GM10847 (cell line): Measurements from ENCODE around the gene SLIT1.

Experiments used
- POLR2A ChIP-seq: IDR thresholded peaks from 2 replicates; pipeline ENCODE4 v1.6.1; 2011; ENCODE audit not compliant: insufficient read length; ENCODE audit errors: extremely low read depth

The SLIT1 gene

GRCh38 chr10:97139651-97140048 lies 46.1 kb downstream of the SLIT1 start:
- no peak for TF ChIP-seq POLR2A

DNA sequence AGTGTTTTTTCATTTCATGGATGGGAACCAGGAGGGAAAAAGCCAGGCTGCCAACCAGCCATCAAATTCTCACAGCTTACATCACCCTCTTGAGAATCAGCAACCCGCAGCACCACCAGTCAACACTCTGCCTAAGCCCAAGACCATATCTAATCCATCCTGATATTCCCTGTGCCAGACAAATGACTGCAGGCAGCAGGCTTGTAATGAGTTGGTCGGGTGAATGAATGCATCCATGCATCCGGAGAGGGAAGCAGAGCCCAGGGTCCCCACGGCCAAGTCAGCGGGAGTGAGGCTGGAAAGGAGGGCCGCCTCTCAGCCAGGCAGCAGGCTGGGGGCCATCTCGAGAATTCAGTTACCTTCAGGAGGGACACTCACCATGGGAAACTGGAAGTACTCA lies 46.9 kb downstream of the SLIT1 start:
- no peak for TF ChIP-seq POLR2A

- TF ChIP-seq POLR2A: no peak
These were observed 47.6 kb downstream of the SLIT1 start for GRCh38 chr10:97138174-97138573.

- TF ChIP-seq POLR2A: no peak
These were observed 49.0 kb downstream of the SLIT1 start for GRCh38 chr10:97136756-97137155.

- TF ChIP-seq POLR2A: no peak
These were observed 50.3 kb downstream of the SLIT1 start for GRCh38 chr10:97135464-97135863.

- TF ChIP-seq POLR2A: no peak
These were observed 50.8 kb downstream of the SLIT1 start for GRCh38 chr10:97134983-97135382.

- no peak for TF ChIP-seq POLR2A
These were observed 51.6 kb downstream of the SLIT1 start for GRCh38 chr10:97134110-97134509.

GRCh38 chr10:97132273-97132672 lies 53.5 kb downstream of the SLIT1 start:
- no peak for TF ChIP-seq POLR2A

- no peak for TF ChIP-seq POLR2A
These were observed 54.1 kb downstream of the SLIT1 start for GRCh38 chr10:97131666-97132065.

DNA sequence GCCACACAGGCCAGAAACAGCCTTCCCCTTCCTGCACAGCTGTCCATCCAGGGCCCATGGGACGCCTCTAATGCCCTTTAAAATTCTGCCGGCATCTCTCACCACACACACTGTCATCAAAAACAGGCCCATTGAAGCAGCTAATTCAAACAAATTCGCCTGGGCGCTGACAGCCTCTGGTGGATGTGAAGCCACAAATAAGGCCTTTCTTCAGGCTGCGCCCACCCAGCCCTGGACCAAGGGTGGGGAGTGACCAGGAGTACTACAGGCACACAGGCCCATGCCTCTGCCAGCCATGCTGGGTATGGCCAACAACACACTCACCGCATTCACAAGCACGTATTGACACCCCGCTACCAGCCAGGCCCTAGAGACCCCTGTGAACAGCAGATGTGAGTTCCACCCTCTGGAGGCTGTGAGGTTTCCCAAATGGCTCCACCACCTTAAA lies 54.6 kb downstream of the SLIT1 start:
- TF ChIP-seq POLR2A: no peak

GRCh38 chr10:97129666-97130065 lies 56.1 kb downstream of the SLIT1 start:
- no peak for TF ChIP-seq POLR2A

GRCh38 chr10:97128516-97129154 lies 57.1 kb downstream of the SLIT1 start:
- no peak for TF ChIP-seq POLR2A

DNA sequence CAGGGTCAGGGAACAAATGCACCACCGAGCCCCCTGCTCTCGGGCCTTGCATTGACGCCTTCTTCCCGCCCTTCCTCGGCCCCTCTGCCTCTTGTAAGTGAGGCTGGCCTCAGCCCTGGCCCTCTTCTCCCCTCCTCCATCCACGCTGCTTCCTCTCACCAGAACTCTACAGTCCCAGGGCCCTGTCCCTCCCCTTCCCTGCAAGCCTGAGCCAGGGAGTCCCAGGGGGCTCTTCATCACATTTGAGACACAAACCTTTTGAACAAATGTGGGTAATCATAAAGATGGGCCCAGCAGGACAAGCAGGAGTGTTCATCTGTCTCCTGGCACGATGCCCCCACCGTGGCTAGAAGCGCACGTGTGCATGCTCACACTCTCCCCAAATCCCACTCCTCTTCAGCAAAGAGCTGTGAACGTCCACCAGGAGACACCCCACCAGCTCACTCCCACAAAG lies 57.7 kb downstream of the SLIT1 start:
- no peak for TF ChIP-seq POLR2A

DNA sequence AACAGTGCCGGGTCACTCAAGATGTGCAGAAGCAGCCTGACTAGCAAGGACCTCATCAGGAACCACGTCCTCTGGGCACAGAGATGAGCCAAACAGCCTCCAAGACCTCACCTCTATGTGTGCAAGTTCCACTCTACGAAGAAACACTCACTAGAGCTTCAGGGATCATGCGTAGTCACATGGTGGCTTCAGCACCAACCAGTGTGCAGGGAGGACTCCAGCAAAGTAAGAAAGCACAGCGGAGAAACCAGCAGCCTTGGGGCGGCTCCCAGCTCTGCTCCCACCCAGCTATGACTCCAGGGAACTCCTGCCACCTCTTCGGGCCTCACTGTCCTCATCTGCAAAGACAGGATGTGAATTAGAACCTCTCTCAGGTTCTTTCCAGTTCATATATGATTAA lies 58.2 kb downstream of the SLIT1 start:
- no peak for TF ChIP-seq POLR2A

DNA sequence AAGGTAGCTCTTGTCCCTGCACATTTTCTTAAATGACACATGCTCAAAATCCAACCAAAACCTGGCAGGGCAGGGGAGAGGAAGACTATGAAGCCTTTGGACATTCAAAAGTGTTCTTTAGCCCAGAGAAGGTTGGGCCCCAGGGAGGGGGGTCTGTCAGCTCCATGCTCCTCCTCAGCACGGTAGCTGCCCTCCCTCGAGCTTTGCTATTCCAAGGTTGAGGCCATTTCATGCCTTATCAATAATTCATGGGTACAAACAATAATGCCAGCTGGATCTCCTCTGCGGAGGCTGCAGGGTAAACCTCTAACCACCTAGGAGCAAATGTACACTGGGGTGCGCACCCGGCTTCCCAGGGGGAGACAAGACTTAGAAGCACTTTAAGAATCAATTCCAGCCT lies 61.5 kb downstream of the SLIT1 start:
- no peak for TF ChIP-seq POLR2A

GRCh38 chr10:97123765-97124164 lies 62.0 kb downstream of the SLIT1 start:
- TF ChIP-seq POLR2A: no peak

DNA sequence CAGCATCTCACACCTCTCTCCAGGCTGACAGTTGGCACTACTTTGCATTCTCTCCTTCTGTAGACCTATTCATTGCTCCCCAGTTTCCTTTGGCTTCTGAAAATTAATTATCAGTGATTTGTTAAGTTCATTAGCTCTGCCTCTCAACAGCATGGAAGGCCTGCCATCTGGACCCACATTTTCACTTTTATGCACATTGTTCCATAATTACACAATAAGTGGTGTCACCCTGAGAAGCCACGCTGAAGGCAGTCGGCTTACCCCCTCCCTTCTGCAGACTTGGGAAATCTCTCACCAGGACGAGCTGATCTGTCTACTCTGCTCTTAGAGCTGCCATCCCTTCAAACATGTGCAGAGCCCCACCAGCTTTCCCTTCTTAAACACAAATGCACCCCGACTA lies 64.7 kb downstream of the SLIT1 start:
- no peak for TF ChIP-seq POLR2A
